ENCODE measurements around the gene EML1. TPM values are rescaled to one million over a fixed set of nuclear protein-coding genes. Genes with fewer than 3 reads are reported as not detected.

EML1 gene
- total RNA-seq, 1 experiment from 2014 or later = 4.6 TPM

GRCh38 chr14:99986396-99986795 is 193.2 kb downstream of the EML1 start:
- DNase-seq (ENCODE audit: low read depth) = no peak

- no peak for DNase-seq (ENCODE audit: low read depth)
These were observed 195.8 kb downstream of the EML1 start for GRCh38 chr14:99989032-99989431.

- DNase-seq (ENCODE audit: low read depth) = no peak
These were observed 197.3 kb downstream of the EML1 start for GRCh38 chr14:99990268-99991170.

- no peak for DNase-seq (ENCODE audit: low read depth)
These were observed 198.1 kb downstream of the EML1 start for GRCh38 chr14:99991331-99991730.

Small RNA genes within 50 kb of the gene (small RNA-seq; reads per million reads assigned to genes)
- gene RNU1-47P = not detected

Other genes with a start within 250 kb of the EML1 start
- gene CCDC85C, start 189.2 kb upstream of the EML1 start, total RNA-seq (2014; rRNA removed; shearing (Covaris generic)) = 48.7 and 52.7 TPM in 2 replicates
- not detected in 2 replicates for gene HHIPL1, start 148.3 kb upstream of the EML1 start, total RNA-seq (2014; rRNA removed; shearing (Covaris generic))
- gene CYP46A1, start 109.1 kb upstream of the EML1 start, total RNA-seq (2014; rRNA removed; shearing (Covaris generic)) = not detected in 2 replicates